ENCODE measurements around the gene MAP7D2.

The MAP7D2 gene

DNA sequence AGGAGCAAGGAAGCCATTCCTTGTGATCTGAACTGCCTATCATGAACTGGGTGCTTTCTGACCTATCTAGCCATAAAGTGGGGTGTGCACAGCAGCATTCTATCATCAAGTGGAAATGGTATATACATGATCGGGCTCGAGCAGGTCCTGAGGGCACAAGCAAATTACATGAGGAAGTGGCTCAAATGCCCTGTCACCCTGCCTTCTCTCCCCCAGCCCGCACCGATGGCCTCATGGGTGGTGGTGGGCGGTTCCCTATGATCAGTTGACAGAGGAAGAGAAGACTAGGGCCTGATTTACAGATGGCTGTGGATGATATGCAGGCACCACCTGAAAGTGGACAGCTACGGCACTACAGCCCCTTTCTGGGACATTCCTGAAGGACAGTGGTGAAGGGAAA lies 79.5 kb downstream of the MAP7D2 start:
- no peak for DNase-seq

DNA sequence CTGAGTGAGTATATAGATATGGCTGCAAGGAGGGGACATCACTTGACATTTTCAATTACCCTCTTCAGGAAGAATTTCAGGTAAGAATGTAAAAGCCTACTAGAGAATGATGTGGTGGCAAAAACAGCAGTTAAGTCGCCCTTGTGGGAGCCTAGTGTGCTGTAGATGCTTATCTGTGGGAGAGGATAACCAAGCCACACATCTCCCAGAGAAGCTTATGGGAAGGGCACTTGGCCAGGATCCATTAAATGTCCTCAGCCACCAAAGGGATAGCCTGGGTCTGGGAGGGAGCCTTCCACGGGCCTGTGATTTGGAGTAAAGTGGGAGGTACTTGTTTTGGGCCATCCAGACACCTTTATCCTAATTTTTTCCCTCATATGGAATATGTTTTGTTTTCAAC lies 84.5 kb downstream of the MAP7D2 start:
- no peak for DNase-seq

DNA sequence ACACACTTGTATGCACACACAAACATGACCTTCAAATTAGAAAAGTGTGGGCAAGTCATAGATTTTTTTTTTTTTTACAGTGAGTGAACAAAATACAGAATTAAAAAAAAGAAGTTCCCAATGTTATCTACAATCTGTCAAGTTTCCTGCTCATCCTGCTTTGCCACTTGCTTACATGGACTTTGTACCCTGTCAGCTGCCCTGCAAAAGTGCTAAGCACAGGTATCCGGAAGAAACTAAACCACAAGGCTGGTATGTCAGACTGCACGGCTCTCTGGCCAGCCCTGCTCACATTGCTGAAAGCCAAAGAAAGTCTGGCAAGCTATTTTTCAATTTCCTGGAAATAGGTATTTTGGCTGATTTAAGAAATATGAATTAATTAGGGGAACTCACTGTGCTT lies 87.0 kb downstream of the MAP7D2 start:
- no peak for DNase-seq

DNA sequence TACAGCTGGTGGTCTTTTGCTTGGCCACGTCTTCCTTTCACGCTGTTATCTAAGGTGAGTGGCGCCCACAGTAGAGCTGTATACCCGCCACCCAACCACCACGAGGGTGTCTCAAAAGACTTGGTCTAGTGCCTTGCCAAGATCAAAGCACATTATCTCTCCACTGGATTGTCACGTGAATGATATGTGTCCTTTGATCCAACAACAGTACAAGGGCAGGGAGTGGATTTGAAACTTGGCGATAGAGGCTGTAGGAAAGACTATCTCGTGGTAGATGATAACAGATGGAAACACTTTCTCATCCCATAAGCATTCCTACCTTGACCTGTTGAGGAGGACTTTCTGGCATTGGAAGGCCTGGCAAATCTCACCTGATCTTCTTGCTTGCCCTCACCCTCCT lies 88.1 kb downstream of the MAP7D2 start:
- no peak for DNase-seq

DNA sequence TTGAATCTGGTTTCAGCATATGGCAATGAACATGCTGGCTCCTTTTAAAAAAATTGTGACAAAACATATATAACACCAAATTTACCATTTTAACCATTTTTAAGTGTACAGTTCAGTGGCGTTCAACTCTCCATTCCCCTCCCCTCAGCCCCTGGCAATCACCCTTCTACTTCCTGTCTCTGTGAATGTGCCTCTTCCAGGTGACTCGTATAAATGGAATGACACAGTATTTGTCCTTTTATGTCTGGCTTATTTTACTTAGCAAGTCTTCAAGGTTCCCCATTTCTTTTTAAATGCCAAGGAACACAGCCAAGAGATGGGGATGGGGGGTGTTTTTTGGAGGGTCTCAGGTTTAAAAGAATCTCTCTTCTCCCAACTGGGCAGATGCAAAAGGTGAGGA lies 90.4 kb downstream of the MAP7D2 start:
- DNase-seq, result no peak

DNA sequence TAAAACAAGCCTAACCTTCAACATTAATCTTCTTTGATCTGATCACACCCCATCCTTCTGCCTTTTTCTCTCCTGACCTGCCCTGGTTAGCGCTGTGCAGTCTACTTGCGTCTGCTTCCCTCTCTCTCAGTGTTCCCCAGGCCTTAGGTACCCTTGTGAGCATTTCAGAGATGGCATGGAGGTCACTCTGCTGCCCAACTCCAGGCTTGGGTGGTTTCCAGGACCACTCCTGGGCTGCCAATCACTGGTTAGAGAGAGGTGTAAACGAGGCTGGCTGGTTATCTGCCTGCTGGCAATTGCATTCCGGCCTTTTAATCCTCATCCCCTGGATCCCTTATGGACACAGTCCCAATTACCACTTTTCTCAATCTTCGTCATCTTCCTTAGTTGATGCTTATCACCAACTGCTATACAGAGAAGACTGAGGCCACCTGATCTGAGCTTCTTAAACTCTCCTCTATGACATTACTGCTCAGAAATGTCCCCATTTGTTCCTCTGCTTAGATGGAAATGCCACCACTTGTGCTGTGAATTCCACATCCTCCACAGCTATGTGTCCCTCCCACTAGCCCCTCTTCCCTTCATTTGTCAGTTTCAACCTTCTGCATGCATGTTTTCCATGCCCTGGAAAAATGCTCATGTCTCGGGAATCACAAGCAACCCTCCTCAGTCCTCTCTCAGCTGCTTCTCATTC lies 96.9 kb downstream of the MAP7D2 start:
- DNase-seq, result no peak

DNA sequence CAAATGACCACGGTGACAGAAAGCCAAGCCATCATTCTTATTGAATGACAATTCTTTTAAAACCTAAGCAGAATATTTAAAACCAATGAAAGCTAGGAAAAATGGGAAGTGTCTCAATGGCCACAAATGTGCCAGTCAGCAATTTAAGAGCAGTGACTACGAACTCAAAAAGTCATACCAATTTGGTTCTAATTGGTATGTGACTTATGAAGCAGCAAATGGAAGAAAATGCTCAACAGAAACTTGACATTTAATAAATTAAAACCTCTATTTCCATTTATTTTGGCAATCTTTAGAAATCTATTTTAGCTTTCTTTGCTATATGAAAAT lies 100.1 kb downstream of the MAP7D2 start:
- no peak for DNase-seq

DNA sequence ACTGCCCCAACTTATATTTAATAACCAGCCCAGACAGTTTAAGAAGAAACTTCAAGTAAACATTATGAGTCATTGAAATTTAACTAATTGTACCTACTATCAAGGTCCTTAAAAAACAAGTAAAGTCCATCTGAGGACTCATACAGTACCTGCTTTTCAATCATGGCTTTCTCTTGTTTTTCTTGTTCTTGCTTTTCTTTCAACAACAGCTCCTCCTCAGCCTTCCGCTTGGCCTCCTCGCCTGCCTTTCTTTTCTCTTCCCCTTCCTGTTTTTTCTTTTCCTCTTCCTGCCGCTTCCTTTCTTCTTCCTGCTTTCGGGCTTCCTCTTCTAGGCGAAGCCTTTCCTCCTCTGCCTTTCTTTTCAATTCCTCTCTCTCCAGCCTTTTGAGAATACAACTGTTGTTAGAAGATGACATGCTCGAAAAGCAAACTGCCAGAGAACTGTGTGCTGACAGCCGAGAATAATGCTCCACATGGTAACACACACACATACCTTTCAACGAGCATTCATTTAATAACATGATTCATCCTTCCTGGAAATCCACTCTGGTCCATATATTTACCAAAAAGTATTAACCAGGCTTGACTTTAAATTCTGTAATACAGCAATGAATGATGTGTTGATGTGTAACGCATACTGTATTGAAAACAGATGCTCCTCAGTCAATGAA lies 100.6 kb downstream of the MAP7D2 start:
- no peak for DNase-seq

DNA sequence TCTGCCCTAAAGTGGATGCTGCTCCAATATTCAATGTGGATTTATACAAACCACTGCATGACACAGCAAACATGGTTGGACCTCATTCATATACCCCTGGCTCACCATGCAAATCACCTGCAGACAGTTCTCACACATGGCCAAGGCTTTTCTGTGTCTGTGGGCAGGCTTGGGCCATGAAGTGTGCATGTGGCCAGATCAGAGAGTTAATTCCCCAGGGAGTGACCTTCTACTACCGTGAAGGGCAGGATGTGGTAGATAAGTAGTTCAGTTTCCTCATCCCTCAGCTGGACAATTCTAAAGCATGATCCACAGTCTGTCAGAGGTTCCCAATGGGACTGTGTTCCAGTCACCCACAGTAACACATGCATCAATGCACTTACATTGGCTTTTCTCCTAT lies 101.3 kb downstream of the MAP7D2 start:
- DNase-seq, result no peak

DNA sequence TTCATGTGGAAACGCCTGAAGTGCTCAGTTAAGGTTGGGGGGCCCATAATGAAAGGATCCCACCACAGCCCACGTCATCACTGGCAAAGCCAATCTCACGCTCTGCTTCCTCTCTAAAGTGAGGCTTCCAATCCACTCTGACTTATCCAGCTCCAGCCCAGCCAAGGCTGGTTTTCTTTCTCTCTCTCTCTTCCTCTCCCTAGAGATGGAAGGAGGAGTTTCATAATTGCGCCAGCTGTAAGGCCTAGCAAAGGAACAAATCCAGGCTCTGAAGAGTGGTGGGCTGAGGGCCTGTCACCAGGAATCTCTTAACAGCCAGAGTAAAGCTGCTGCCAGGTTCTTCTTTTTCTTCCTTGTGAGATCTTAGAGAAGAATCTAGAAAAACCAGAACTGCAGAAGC lies 105.1 kb downstream of the MAP7D2 start:
- no peak for DNase-seq

DNA sequence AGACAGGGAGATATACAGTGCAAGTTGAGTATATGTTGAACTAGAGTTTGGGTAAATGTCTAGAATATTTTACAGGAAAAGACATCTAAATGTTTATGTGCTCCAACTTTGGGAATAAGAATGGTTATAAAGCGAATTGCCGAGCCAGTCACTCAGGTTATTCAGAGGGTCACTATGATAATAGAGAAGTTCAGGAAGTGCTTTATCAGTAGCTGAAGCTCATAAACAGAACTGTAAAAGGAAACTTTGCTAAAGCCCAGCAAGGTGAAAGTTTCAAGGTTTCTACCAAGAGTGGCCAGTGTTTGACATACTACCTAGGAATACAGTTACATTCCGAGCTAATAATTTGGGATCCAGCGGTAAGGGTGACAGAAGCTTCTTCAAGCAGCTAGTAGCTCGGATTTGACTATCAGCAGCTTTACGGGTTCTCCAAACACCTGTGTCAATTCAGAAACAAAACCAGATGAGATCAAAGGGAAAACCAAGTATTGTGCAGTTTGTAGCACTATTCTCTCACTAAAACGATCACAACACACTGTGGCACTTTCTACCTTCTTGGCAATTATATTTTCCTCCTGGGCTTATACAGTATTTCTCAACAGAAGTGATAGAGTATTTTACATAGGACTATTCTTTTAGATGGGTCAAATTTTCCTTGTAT lies 108.6 kb downstream of the MAP7D2 start:
- DNase-seq, result no peak

DNA sequence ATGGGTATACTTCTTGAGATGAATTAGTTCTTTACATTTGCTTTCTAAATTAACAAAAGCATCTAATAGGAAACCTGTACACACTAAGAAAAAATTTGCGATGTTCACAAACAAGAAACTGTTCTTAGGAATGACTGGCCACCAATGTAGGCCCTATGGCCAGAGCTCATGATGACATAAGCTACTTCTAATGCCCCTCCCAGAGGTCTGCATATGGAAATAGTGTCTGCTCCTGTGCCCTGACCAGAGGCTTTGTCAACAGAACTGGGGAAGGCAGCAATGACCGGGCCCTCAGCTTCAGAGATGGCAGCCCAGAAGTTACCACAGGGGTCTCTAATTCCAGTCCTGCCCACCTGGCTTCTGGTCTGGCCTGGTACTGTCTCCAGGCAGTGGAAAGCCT lies 110.8 kb downstream of the MAP7D2 start:
- DNase-seq, result no peak

DNA sequence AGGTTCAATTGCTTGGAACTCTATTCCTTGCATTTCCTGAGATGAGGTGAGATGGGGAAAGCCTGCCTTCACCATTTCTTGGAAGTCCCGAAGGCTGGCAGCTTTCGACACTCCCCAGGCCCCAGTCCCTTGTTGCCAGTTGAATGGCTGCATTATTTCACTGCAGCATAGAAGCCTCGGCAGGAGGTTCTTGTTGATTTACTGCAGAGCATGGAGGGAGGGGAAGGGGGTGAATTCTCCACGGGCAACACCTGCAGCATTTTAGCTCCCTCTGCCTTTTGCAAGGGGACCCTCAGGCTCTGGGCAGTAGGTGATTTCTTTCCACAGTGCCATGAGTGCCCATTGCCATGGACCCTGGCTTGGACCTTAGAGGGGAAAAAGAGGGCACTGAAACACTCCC lies 115.1 kb downstream of the MAP7D2 start:
- DNase-seq, result no peak

DNA sequence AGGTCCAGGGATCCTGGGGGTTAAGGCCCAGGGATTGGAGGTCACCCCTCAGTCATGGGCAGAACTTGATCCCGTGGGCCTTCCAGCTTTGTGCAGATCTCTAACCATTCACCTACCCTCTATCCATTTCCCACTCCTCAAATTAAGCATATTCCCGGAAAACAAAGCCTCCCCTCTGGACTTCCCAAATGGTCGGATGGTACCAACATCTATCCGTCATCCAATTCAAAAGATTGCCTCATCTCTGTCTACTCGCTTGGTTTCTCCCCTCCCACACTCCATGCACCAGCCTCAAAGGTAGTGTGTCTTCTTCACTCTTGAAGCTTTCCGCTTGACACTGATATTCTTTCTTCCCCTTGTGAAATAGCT lies 125.4 kb downstream of the MAP7D2 start:
- no peak for DNase-seq

DNA sequence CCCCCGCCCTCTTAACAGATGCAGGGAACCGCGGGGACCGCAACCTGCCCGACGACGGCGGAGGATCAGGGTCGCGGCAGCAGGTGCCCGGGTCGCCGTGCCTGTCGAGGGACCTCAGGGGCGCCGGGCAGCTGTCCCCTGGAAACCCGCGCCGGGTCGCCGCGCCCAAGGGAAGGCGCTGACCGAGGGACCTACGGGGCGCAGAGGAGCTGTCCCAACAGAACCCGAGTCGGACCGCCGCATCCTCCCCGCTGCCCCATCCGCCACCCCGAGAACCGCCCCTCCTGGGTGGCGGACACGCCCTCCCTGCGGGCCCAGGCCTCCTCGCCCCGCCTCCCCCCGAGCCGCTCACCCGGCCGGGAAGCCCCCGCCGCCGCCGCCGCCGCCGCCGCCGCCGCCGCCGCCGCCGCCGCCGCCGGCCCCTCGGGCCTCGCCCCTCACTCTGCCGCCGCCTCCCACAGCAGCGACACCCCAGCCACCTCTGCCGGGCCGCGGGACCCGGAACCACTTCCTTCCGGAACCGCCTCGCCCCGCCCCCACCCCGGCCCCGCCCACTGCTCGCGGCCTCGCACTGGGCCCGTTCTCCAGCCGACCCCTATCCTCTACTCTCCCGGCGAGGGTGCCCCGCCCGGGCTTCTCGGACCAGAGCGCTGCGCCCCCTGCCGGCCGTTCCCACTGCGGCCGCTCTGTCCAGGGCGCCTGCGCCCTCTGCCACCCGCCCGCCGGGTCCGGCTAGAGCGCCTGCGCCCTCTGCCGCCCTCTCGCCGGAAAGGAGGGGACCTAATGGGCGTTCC lies 126.0 kb downstream of the MAP7D2 start, which contains the start of gene BCLAF3:
Gene BCLAF3, minus strand, starts transcription at position 506 of the 794 bp plus-strand sequence. CDS start 20,797 bp downstream, outside the sequence.
- DNase-seq, result peak; percentile 7 to 60

DNA sequence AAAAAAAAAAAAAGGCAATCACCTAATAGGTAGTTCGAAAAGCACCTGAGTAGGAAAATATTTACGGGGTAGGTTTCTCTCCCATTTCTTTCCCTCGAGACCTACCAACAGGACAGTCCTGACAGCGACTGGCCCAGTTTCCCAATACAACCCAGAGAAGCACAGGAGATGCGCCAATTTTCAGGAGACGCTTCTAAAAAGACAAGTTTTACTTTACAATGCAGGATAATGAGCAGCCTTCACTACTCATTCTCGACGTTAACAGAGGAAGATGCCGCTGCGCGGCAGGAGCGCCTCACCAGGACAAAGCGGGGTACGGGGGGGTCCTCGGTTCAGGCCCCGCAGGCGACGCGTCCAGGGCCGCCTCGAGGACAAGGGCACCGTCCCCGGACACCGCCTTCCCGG lies 126.6 kb downstream of the MAP7D2 start:
- DNase-seq, result no peak

DNA sequence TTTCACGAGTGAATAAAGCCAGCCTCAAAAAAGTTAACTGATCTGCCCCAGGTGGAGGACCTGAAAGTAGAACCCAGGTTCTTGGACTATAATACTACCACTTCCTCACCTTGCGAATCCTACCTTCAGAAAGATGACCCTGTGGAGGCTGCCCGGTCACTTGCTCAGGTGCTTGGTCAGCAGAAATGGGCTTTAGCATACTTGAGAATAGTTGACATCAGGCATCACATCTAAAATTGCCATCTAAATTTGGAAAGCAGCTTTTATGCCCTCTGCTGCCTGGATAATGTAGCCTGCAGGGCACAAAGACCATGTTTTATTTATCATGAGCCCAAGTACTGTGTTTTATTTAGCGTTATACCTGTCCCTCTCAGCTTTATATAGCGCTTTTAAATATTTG lies 128.9 kb downstream of the MAP7D2 start:
- no peak for DNase-seq

DNA sequence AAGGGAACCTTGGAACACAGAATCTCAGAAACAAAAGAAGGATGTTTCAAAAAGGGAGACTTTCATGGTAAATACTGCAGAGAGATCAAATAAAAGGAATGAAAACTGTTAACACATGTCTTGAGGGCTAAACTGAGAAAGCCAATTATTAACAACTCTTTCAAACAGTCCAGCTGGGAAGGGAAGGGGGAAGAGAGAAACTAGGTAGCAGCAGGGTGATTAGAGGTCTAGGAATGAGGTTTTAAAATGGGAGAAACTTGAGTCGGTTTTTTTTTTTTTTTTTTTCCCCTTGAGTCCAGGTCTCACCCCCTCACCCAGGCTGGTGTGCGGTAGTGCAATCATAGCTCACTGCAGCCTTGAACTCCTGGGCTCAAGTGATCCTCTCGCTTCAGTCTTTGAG lies 130.2 kb downstream of the MAP7D2 start:
- DNase-seq, result no peak

DNA sequence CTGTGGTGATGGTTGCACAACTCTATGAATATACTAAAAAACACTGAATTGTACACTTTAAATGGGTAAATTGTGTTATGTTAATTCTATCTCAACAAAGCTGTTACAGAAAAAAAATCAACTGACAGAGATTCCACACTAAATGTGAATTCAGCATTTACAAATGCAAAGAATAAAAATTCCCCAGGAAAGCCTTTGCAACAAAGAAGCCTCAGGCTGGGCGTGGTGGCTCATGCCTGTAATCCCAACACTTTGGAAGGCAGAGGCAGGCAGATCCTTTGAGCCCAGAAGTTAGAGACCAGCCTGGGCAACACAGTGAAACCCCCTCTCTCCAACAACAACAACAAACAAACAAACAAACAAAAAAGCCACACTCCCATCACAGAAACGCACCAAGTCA lies 134.8 kb downstream of the MAP7D2 start:
- DNase-seq, result no peak

DNA sequence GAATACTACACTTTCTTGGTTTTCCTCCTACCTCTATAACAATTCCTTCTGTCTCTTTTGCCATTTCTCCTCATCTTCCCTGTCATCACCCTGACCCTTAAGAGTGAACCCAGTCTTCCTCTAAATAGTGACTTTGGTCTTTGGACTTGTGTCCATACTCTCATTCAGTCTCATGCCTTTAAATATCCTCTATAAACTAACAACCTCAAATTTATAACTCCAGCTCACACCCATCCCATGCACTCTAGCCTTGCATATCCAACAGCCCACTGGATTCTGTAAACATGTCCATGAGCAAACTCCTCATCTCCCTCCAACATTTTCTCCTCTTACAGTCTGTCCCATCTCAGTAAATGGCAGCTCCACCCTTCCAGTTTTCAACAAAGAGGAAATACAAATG lies 140.9 kb downstream of the MAP7D2 start:
- DNase-seq, result no peak

DNA sequence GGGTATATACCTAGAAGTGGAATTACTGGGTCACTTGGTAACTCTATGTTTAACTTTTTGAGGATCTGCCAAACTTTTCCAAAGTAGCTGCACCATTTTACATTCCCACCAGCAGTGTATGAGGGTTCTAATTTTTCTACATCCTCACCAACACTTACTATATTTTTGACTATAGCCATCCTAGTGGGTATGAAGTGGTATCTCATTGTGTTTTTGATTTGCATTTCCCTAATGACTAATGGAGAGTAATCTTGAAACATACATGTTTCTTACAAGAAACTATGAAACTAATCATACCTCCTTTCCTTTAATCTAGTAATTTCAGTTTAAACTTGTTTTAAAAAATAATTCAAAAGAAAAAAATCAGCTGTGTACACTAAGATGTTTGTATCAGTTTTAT lies 143.7 kb downstream of the MAP7D2 start:
- DNase-seq, result no peak

DNA sequence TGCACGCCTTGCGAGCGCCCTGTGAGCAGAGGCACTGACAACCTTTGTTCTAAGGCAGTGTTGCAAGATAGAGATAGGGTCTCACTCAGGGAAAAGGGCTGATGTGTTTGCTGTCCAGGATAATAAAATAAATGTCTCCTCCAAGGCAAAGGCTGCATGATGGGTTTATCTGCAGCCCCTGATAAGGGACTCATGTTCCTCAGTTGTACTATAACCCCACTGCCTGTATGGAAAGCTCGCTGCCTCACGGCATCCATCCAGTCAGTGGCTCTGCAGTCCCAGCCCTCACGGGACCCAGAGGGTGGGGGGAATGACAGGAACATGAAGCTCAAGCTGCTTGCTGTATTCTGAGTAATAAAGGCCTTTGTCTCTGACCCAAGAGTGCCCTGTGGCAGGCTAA lies 148.4 kb downstream of the MAP7D2 start:
- no peak for DNase-seq

DNA sequence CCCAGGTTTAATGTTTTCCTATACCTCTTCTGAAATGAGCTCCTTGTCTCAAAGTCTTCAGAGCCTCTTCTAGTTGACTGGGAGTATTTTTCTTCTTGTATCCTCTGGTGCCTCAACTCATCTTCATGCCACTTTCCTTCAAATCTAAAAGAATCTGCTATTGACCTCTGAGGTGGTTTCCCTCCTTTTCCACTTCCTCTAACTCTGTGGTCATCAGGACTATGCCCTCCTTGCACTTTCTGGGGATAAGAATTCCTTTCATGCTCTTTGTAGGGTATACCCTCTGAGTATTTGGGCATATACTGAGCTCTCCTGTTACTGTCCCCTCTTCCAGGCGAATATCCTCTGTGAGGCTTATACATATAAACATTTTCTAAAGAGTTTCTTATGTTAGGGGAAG lies 150.7 kb downstream of the MAP7D2 start:
- no peak for DNase-seq

All from SW 1271 (cell line).